Measurements from ENCODE around the gene THYN1. TPM values are rescaled to one million over a fixed set of nuclear protein-coding genes. Genes with fewer than 3 reads are reported as not detected.

THYN1 gene
- total and polyA plus RNA-seq, 2 donors from 2014 or later = 32.2 to 74.0 TPM

DNA sequence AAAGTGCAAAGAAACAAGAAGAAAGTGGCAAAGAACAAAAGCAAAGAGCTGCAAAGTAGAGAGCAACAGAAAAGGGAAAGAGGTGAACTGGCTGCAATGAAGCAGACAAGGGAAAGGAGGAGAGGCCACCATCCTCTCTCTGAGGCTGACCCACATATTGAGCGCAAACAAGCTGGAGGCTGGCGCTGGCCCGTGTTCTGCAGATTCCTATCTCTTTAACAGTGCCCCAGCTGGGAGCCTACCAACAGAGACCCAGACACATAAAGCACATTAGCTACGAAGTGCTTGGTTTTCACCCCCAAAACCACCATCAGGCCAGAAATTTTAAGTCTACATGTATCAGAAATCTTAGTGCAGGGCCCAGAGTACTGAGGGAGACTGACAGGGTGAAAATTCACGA, 47.0 kb downstream of the THYN1 start:
- Histone ChIP-seq H3K9ac (ENCODE audit: low read length in 3 of 3) (no peak overlapping the region), H3K9me3 (ENCODE audit: control insufficient read depth in 2 of 3, insufficient read depth in 1 of 3, low read length in 3 of 3) (no peaks in the 10 kb centered on the region), H3K27me3 (ENCODE audit: control insufficient read depth, insufficient read depth, low read length) (no peaks in the 10 kb centered on the region), H3K4me3 (ENCODE audit: low read length in 3 of 3) (no peak overlapping the region), H3K4me1 (ENCODE audit: control insufficient read depth in 2 of 3, insufficient read depth in 2 of 3, low read depth in 1 of 3, low read length in 3 of 3) (no peaks in the 10 kb centered on the region), H3K27ac (ENCODE audit: low read depth in 2 of 2, low read length in 2 of 2) (no peak overlapping the region), H3K36me3 (ENCODE audit: control insufficient read depth in 2 of 3, insufficient read depth in 3 of 3, low read length in 3 of 3) (peaks cover 11 to 14% (median 13%) of the 10 kb centered on the region in 3 donors)
- FAIRE-seq = no peak
- intact Hi-C loops (cut with DNase I) = no loop called here
- DNase-seq = no peak
- TF ChIP-seq, protein P1, sequence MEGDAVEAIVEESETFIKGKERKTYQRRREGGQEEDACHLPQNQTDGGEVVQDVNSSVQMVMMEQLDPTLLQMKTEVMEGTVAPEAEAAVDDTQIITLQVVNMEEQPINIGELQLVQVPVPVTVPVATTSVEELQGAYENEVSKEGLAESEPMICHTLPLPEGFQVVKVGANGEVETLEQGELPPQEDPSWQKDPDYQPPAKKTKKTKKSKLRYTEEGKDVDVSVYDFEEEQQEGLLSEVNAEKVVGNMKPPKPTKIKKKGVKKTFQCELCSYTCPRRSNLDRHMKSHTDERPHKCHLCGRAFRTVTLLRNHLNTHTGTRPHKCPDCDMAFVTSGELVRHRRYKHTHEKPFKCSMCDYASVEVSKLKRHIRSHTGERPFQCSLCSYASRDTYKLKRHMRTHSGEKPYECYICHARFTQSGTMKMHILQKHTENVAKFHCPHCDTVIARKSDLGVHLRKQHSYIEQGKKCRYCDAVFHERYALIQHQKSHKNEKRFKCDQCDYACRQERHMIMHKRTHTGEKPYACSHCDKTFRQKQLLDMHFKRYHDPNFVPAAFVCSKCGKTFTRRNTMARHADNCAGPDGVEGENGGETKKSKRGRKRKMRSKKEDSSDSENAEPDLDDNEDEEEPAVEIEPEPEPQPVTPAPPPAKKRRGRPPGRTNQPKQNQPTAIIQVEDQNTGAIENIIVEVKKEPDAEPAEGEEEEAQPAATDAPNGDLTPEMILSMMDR (IDR thresholded peaks at IDR 0.05; ENCODE audit: borderline replicate concordance, extremely low read depth, insufficient read depth) = no peak

DNA sequence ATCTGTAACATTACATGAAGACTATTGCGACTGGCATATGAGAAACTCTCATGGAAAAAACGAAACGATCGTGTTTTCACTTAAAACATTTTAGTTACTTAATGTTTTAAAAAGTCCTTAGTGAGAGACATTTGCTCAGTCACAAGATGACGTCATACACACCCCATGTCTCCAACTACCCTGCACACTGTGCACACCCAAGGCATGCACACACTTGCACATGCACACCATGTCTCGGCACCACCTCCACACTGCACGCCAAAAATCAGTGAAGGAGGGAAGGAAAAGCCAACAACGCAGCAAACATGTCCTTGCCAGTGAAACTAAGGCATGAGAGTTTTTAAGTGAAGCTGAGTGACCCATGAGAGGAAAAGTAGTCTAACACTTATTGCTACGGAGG, 47.4 kb downstream of the THYN1 start:
- no peak for FAIRE-seq
- TF ChIP-seq, protein P1 (IDR thresholded peaks at IDR 0.05; ENCODE audit: borderline replicate concordance, extremely low read depth, insufficient read depth) = no peak

DNA sequence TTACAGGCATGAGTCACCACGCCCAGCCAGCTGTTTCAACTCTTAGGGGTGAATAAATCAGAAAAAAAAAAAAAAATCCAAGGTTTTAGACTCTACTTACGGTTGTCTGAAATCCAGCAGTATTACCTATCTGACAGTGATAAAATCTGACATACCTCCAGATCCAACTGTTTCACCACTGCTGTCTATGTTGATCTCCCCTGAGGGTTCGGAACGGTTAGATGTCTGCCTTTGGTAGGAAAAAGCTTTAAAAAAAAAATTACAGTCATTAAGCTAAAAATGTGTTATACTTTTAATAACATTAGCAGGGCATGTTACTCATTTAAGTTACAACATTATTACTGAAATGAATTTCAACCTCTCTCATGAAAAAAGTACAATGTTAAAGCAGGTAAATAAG, 50.5 kb downstream of the THYN1 start:
- no peaks in the 10 kb centered on the region for H3K27me3 ChIP-seq (ENCODE audit: control insufficient read depth, insufficient read depth, low read length)
- no peaks in the 10 kb centered on the region for H3K4me1 ChIP-seq (ENCODE audit: control insufficient read depth in 2 of 3, insufficient read depth in 2 of 3, low read depth in 1 of 3, low read length in 3 of 3)
- DNase-seq (no peak), FAIRE-seq (no peak)
- TF ChIP-seq, protein P1 (IDR thresholded peaks at IDR 0.05; ENCODE audit: borderline replicate concordance, extremely low read depth, insufficient read depth) = no peak
- H3K36me3 ChIP-seq (ENCODE audit: control insufficient read depth in 2 of 3, insufficient read depth in 3 of 3, low read length in 3 of 3) = peaks cover 13 to 22% (median 14%) of the 10 kb centered on the region in 3 donors
- intact Hi-C loops (cut with DNase I) = no loop called here
- no peak overlapping the region for H3K27ac ChIP-seq (ENCODE audit: low read depth in 2 of 2, low read length in 2 of 2)
- no peak overlapping the region for H3K4me3 ChIP-seq (ENCODE audit: low read length in 3 of 3)
- no peak overlapping the region for H3K9ac ChIP-seq (ENCODE audit: low read length in 3 of 3)
- no peaks in the 10 kb centered on the region for H3K9me3 ChIP-seq (ENCODE audit: control insufficient read depth in 2 of 3, insufficient read depth in 1 of 3, low read length in 3 of 3)

More for the DNA sequence above, 47.4 kb downstream of the THYN1 start:
- Histone ChIP-seq H3K27ac (ENCODE audit: low read depth in 2 of 2, low read length in 2 of 2) (no peak overlapping the region), H3K4me3 (ENCODE audit: low read length in 3 of 3) (no peak overlapping the region), H3K9me3 (ENCODE audit: control insufficient read depth in 2 of 3, insufficient read depth in 1 of 3, low read length in 3 of 3) (no peaks in the 10 kb centered on the region), H3K36me3 (ENCODE audit: control insufficient read depth in 2 of 3, insufficient read depth in 3 of 3, low read length in 3 of 3) (peaks cover 11 to 16% (median 15%) of the 10 kb centered on the region in 3 donors), H3K27me3 (ENCODE audit: control insufficient read depth, insufficient read depth, low read length) (no peaks in the 10 kb centered on the region), H3K9ac (ENCODE audit: low read length in 3 of 3) (no peak overlapping the region), H3K4me1 (ENCODE audit: control insufficient read depth in 2 of 3, insufficient read depth in 2 of 3, low read depth in 1 of 3, low read length in 3 of 3) (no peaks in the 10 kb centered on the region)
- no peak for DNase-seq
- intact Hi-C loops (cut with DNase I) = no loop called here

DNA sequence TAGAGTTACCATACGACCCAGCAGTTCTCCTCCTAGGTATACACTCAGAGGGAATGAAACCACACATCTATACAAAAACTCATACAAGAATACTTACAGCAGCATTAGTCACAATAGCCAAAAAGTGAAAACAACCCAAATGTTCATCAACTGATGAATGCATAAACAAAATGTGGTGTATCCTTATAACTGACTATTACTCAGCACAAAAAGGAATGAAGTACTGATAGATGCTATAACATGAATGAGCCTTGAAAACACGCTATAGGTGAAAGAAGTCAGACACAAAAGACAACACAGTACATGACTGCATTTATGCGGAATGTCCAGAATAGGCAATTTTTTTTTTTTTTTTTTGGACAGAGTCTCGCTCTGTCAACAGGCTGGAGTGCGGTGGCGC, 52.5 kb downstream of the THYN1 start:
- intact Hi-C loops (cut with DNase I) = no loop called here
- no peak overlapping the region for H3K9ac ChIP-seq (ENCODE audit: low read length in 3 of 3)
- H3K4me1 ChIP-seq (ENCODE audit: control insufficient read depth in 2 of 3, insufficient read depth in 2 of 3, low read depth in 1 of 3, low read length in 3 of 3) = no peaks in the 10 kb centered on the region
- no peak overlapping the region for H3K27ac ChIP-seq (ENCODE audit: low read depth in 2 of 2, low read length in 2 of 2)
- no peak overlapping the region for H3K4me3 ChIP-seq (ENCODE audit: low read length in 3 of 3)
- H3K36me3 ChIP-seq (ENCODE audit: control insufficient read depth in 2 of 3, insufficient read depth in 3 of 3, low read length in 3 of 3) = peaks cover 5 to 13% (median 11%) of the 10 kb centered on the region in 3 donors
- FAIRE-seq = no peak
- TF ChIP-seq, protein P1 (IDR thresholded peaks at IDR 0.05; ENCODE audit: borderline replicate concordance, extremely low read depth, insufficient read depth) = no peak
- no peak for DNase-seq
- H3K27me3 ChIP-seq (ENCODE audit: control insufficient read depth, insufficient read depth, low read length) = no peaks in the 10 kb centered on the region
- no peaks in the 10 kb centered on the region for H3K9me3 ChIP-seq (ENCODE audit: control insufficient read depth in 2 of 3, insufficient read depth in 1 of 3, low read length in 3 of 3)

Data from kidney (tissue), 14 donors.